GM03348 (cell line): ENCODE results near the gene NR6A1.

Source experiments
- DNase-seq: peaks from one replicate; pipeline ENCODE4 v3.0.0; 2012; ENCODE audit warnings: low spot score

Gene NR6A1

GRCh38 chr9:124504530-124505005 is 266.5 kb downstream of the NR6A1 start:
- no peak for DNase-seq

- no peak for DNase-seq
These were observed 267.2 kb downstream of the NR6A1 start for GRCh38 chr9:124503713-124504529.

- DNase-seq, result no peak
These were observed 268.1 kb downstream of the NR6A1 start for GRCh38 chr9:124502711-124503702.

GRCh38 chr9:124501771-124502320 is 269.3 kb downstream of the NR6A1 start:
- DNase-seq, result no peak

GRCh38 chr9:124500796-124501611 is 270.1 kb downstream of the NR6A1 start:
- no peak for DNase-seq

GRCh38 chr9:124500028-124500795 is 270.9 kb downstream of the NR6A1 start:
- DNase-seq, result no peak

GRCh38 chr9:124499216-124499615 is 271.9 kb downstream of the NR6A1 start:
- no peak for DNase-seq

- no peak for DNase-seq
These were observed 272.5 kb downstream of the NR6A1 start for GRCh38 chr9:124498499-124499146.

GRCh38 chr9:124498040-124498439 is 273.1 kb downstream of the NR6A1 start:
- no peak for DNase-seq

GRCh38 chr9:124497441-124497840 is 273.7 kb downstream of the NR6A1 start:
- DNase-seq, result no peak

GRCh38 chr9:124496463-124496862 is 274.6 kb downstream of the NR6A1 start:
- DNase-seq, result no peak

- DNase-seq, result no peak
These were observed 275.0 kb downstream of the NR6A1 start for GRCh38 chr9:124496075-124496449.

GRCh38 chr9:124495126-124496074 is 275.7 kb downstream of the NR6A1 start:
- DNase-seq, result no peak

- DNase-seq, result no peak
These were observed 277.2 kb downstream of the NR6A1 start for GRCh38 chr9:124493794-124494479.

GRCh38 chr9:124493218-124493617 is 277.9 kb downstream of the NR6A1 start:
- no peak for DNase-seq

- no peak for DNase-seq
These were observed 278.3 kb downstream of the NR6A1 start for GRCh38 chr9:124492818-124493217.

GRCh38 chr9:124491049-124491975 is 279.8 kb downstream of the NR6A1 start:
- DNase-seq, result no peak
